ENCODE results near the gene TBKBP1.

TBKBP1 gene

GRCh38 chr17:47716375-47716774, 22.4 kb downstream of the TBKBP1 start:
- no peak for DNase-seq

GRCh38 chr17:47717261-47717697, 23.3 kb downstream of the TBKBP1 start:
- DNase-seq, result no peak

DNA sequence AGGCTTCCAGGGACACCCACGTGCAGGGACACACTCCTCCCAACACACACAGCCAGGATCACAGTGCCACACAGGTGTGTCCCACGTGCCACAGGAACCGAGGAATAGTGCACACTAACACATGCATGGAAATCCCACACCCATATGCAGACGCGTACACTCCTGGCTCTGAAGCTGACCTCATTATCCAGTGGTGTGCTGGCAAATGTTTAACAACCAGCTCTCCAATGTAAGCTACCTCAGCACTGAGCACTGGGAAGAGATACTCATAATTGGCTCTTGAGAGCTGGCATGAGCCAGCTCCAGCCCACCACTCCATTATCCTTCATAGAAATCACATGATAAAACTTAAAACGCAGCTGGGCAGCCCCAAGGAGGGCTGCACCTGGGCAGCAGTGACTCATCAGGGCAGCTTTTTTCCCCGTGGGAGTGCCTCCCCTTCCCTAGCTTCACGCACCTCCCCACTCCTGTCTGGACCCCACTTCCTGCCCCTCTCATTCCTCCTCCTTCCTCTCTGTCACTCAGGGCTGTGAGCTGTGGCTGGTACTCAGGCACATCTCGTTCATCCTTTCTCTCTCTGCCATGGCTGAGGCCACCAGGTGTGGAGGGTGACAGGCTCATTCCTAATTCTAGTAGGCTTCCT, 24.1 kb downstream of the TBKBP1 start:
- DNase-seq, result no peak

DNA sequence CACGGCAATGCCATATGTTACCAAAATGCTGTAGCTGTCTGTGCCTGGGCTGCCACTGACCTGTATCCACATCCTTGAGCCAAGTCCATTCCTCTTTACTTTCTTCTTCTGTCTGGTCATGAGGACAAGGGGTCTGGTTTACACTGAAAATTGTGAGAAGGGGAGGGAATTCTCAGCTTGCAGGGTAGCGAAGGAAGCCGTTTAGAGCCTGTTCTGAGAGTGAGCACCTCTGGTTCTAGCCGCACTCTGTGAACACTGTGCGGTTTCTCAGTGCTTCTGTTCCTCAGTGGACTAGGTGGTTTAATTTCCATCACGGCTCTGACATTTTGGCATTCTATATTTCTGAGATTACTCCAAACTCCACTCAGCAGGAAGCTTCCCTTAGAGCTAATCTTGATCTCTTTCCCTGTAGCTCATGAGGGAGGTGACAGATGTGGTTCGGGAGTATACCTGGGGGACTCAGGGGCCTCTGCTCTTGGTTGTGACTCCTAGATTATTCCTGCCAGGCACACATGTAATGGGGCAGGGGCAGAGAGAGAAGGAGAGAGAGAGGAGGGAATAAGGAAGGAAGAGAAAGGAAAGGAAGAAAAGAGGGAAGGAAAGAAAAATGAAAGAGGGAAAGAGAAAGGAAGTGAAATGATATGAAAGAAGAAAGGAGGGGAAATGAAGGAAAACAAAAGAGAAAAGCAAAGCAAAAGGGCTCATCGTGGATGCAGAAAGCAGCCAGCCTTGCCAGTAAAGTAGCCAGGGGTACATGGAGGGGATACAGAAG, 24.9 kb downstream of the TBKBP1 start:
- DNase-seq, result no peak

- DNase-seq, result no peak
Measured at GRCh38 chr17:47719411-47720152, 25.6 kb downstream of the TBKBP1 start.

GRCh38 chr17:47720196-47720595, 26.2 kb downstream of the TBKBP1 start:
- no peak for DNase-seq

- peak; percentile 60 for DNase-seq
Measured at GRCh38 chr17:47720754-47721533, 27.0 kb downstream of the TBKBP1 start.

DNA sequence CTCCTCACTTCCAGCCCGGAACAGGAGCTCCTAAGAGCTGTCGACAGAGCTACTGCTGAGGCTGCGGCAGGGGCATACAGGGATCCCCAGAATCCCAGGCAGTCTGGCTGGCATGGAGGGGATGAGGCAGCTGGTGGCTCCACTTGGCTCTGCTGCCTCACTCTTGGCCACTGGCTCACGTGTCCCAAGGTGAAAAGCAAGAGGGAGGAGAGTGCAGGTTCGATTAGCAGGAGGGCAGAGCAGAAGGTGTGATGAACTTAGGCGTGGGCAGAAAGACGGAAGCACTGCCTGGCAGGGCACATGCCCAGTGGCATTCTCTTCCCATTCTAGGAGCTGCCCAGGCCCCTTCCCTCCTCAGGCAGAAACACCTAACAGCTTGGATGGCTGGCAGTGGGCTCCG, 27.8 kb downstream of the TBKBP1 start:
- DNase-seq, result no peak

DNA sequence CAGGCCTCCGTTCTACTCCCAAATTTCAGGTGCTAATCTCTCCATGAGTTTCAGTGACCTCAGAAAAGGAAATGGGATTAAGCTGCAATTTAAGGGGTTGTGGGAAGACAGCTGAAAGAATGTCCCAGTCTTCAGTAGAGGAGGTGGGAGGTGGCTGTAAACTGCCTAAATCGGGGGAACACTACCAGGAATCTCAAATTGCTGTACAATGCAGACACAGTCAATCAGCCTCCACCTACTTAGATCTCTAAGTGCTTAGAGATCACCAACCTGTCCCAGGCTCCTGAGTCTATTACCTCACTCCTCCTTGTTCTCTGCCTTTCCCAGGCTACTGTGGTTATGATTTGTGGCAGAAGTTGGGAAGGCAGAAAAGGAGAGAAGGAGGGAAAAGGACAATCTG, 30.7 kb downstream of the TBKBP1 start:
- DNase-seq, result no peak

DNA sequence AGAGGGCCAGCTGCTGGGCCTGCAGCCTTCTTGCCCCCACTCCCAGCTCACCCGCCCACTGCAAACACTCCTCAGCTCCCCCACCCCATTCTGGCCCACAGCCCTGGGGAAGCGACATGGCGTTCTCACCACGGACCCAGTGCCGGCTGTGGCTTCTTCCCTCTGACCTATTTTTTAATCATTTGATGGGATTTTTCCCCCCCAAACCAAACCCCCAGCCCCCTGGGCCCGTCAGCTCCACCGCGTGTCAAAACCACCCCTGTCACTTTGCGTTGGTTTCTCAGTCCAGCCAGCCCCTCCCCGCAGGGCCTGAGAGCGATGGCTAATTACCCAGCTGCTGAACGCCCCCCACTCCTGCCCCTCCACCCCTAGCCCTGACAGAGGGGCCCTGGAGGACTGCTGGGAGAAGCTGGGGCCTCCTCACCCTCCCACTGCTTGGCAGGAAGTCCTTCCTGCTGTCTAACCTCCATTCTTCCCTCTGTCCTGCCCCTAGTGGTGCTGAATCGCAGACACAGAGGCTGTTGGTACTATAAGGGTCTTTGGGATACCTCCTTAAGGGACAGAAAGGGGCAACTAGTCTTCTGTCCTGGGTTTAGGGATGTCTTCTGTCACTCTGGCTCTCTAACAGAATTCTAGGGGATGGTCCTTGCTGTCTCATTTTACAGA, 31.6 kb downstream of the TBKBP1 start:
- no peak for DNase-seq

- no peak for DNase-seq
Measured at GRCh38 chr17:47726796-47727703, 33.1 kb downstream of the TBKBP1 start.

DNA sequence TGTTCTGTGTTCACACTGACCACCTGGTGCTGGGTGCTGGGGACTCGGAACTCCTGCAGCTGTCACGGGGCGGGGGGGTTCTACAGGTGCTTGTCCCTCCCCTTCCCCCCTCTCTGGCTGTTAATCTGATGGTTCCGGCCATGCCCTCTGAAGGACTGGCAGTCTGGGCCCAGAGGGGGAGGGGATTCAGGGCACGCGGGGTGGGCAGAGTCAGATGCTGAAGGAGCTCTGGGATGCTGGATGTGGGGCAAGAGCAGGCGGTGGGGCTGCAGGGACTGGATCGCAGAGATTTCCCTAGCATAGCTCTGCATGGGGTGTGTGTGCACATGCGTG, 33.7 kb downstream of the TBKBP1 start:
- no peak for DNase-seq

GRCh38 chr17:47728214-47728877, 34.4 kb downstream of the TBKBP1 start:
- peak; percentile 7 for DNase-seq

- peak; percentile 10 for DNase-seq
Measured at GRCh38 chr17:47729476-47729875, 35.5 kb downstream of the TBKBP1 start.

DNA sequence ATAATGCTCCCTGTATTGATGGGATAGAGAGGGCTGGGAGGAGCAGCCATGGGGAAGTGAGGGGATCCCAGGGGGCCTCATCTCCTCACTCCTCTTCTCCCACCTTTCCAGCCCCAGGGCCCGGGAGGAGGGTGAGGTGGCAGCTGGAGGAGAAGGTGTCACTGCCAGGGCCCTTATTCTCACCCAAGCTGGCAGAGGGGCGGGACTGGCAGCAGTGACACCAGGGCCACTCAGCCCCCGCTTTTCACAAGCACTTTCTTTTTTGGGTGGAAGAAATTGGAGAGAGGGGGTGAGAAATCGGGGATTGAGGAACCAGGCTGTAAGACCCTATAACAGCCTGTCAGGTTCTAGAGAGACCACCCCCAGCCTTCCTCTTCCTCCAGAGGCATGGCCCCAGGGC, 36.7 kb downstream of the TBKBP1 start:
- peak; percentile 7 for DNase-seq

DNA sequence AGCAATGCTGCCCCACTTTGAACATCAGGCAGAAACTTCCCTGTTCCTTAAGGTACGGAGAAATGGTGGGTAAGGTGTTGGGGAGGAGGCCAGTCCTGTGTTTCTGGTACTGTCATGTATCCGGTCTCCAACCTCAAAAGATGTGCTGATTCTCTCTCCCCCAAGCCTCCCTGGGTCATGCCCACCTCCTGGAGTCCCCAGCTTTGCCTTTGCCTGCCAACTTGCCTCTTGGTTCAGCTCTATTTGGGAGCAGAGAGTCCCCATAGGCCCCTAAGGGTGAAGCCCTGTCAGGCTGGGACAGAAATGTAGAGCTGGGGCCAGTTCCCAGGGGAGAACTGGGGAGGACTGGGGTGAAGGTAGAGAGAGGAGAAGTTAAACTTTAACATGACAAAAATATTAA, 37.4 kb downstream of the TBKBP1 start:
- DNase-seq, result no peak

DNA sequence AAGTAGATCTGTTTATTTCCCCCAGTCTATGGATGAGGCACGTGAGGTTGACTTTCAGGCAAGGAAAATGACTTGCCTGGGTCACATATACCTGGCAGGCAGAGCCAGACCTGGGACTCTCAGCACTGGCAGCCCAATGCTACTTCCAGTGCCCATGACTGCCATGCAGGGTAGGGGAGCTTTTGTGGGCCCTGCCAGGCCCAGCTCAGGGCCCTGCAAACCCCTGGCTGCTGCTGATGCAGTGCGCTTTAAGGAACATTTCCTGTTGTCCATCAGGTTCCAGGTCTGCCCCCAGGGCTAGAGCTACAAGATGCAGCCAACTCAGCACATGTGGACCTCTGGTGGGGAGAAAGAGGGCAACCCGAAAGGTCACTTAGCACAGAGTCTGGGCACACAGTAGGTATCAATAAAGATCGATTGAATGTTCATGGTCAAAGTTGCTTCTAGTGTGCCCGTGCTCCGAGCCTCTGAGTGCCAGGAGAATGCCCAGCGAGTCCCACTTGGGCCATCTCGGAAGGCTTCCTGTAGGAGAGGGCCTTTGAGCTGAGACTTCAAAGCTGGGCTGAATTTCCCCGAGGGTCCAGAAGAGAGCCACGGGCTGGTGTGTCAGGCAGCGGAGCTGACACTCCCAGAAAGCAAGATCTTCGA, 38.6 kb downstream of the TBKBP1 start:
- no peak for DNase-seq

- DNase-seq, result peak; percentile 92
Measured at GRCh38 chr17:47733047-47733673, 39.2 kb downstream of the TBKBP1 start, which contains the start of gene TBX21. TSS of gene TBX21 (plus strand) at chr17:47733236. CDS start at chr17:47733455, 219 bp downstream.

DNA sequence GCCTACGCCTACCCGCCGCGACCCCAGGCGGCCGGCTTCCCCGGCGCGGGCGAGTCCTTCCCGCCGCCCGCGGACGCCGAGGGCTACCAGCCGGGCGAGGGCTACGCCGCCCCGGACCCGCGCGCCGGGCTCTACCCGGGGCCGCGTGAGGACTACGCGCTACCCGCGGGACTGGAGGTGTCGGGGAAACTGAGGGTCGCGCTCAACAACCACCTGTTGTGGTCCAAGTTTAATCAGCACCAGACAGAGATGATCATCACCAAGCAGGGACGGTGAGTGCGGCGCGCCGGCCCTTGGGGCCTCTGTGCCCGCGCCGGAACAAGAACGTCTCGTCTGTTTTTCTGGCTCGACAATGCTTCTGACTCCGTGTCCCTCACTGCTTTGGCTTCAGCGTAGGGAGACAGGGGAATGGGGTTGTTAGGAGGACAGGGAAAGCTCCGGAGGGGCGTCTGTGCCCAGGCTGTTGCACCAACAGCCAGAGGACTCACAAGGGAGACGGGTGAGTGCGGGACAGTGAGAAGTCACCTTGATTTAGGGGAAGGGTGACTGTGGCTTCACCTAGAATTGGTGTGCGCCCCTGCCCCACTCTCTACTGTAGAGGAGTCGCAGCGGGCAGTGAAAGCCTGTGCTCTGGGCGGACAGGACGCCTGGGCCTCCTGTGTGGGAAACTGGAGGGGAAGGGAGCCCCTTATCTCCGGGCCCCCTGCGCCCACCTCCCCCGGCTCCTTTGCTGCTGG, 39.9 kb downstream of the TBKBP1 start:
- no peak for DNase-seq
